ENCODE measurements around the gene NMNAT3. TPM values are rescaled to one million over a fixed set of nuclear protein-coding genes. Genes with fewer than 3 reads are reported as not detected.
"Not testable (repeated sequence)": the region's sequence is repeated elsewhere in the genome, so short reads cannot be mapped to it uniquely, and the experiment has no call there.

NMNAT3 gene
- total RNA-seq, 2 experiments from 2014 or later, result 1.1 to 2.3 TPM

- no peak overlapping the region for H3K4me3 Mint-ChIP-seq
- intact Hi-C loops (cut with micrococcal nuclease), result no loop called here
- H3K4me1 Mint-ChIP-seq (ENCODE audit: low read depth), result no peaks in the 10 kb centered on the region
- H3K36me3 Mint-ChIP-seq, result no peaks in the 10 kb centered on the region
- H3K9me3 Mint-ChIP-seq, result no peaks in the 10 kb centered on the region
- ChIA-PET CTCF (no interaction called here), POLR2A (no interaction called here)
- no peaks in the 10 kb centered on the region for H3K27me3 Mint-ChIP-seq
- no peak overlapping the region for H3K27ac Mint-ChIP-seq
- DNase-seq, result no peak
Observed at GRCh38 chr3:139620438-139620837, 57.3 kb downstream of the NMNAT3 start.

GRCh38 chr3:139619484-139619883, 58.3 kb downstream of the NMNAT3 start:
- CTCF ChIA-PET, result no interaction called here
- no peaks in the 10 kb centered on the region for H3K27me3 Mint-ChIP-seq
- no peaks in the 10 kb centered on the region for H3K4me1 Mint-ChIP-seq (ENCODE audit: low read depth)
- H3K27ac Mint-ChIP-seq, result no peak overlapping the region
- no peaks in the 10 kb centered on the region for H3K36me3 Mint-ChIP-seq
- no peak for DNase-seq
- POLR2A ChIA-PET, result no interaction called here
- intact Hi-C loops (cut with micrococcal nuclease), result no loop called here
- no peak overlapping the region for H3K4me3 Mint-ChIP-seq
- H3K9me3 Mint-ChIP-seq, result no peaks in the 10 kb centered on the region

- DNase-seq, result no peak
- ChIA-PET POLR2A (no interaction called here), CTCF (no interaction called here)
- H3K27ac Mint-ChIP-seq, result no peak overlapping the region
- no peaks in the 10 kb centered on the region for H3K4me1 Mint-ChIP-seq (ENCODE audit: low read depth)
- intact Hi-C loops (cut with micrococcal nuclease), result no loop called here
- H3K36me3 Mint-ChIP-seq, result no peaks in the 10 kb centered on the region
- H3K4me3 Mint-ChIP-seq, result no peak overlapping the region
- H3K9me3 Mint-ChIP-seq, result no peaks in the 10 kb centered on the region
- no peaks in the 10 kb centered on the region for H3K27me3 Mint-ChIP-seq
Observed at GRCh38 chr3:139617672-139618268, 60.0 kb downstream of the NMNAT3 start.

- Mint-ChIP-seq H3K9me3 (no peaks in the 10 kb centered on the region), H3K36me3 (no peaks in the 10 kb centered on the region), H3K27me3 (no peaks in the 10 kb centered on the region), H3K27ac (no peak overlapping the region), H3K4me1 (ENCODE audit: low read depth) (no peaks in the 10 kb centered on the region), H3K4me3 (no peak overlapping the region)
- ChIA-PET CTCF (no interaction called here), POLR2A (no interaction called here)
- intact Hi-C loops (cut with micrococcal nuclease), result no loop called here
- DNase-seq, result no peak
Observed at GRCh38 chr3:139611528-139611927, 66.2 kb downstream of the NMNAT3 start.

GRCh38 chr3:139610886-139611285, 66.9 kb downstream of the NMNAT3 start:
- Mint-ChIP-seq H3K4me3 (no peak overlapping the region), H3K27me3 (no peaks in the 10 kb centered on the region), H3K27ac (no peak overlapping the region), H3K36me3 (no peaks in the 10 kb centered on the region), H3K9me3 (no peaks in the 10 kb centered on the region), H3K4me1 (ENCODE audit: low read depth) (no peaks in the 10 kb centered on the region)
- POLR2A ChIA-PET, result no interaction called here
- intact Hi-C loops (cut with micrococcal nuclease), result no loop called here
- DNase-seq, result no peak
- CTCF ChIA-PET, result no interaction called here

- DNase-seq, result no peak
- Mint-ChIP-seq H3K4me3 (no peak overlapping the region), H3K27ac (no peak overlapping the region), H3K9me3 (no peaks in the 10 kb centered on the region), H3K27me3 (no peaks in the 10 kb centered on the region), H3K4me1 (ENCODE audit: low read depth) (no peaks in the 10 kb centered on the region), H3K36me3 (no peaks in the 10 kb centered on the region)
- ChIA-PET CTCF (no interaction called here), POLR2A (no interaction called here)
- intact Hi-C loops (cut with micrococcal nuclease), result no loop called here
Observed at GRCh38 chr3:139608924-139609323, 68.8 kb downstream of the NMNAT3 start.

GRCh38 chr3:139608108-139608380, 69.7 kb downstream of the NMNAT3 start:
- Mint-ChIP-seq H3K9me3 (no peaks in the 10 kb centered on the region), H3K4me1 (ENCODE audit: low read depth) (no peaks in the 10 kb centered on the region), H3K4me3 (no peak overlapping the region), H3K27me3 (no peaks in the 10 kb centered on the region), H3K27ac (no peak overlapping the region), H3K36me3 (no peaks in the 10 kb centered on the region)
- intact Hi-C loops (cut with micrococcal nuclease), result no loop called here
- POLR2A ChIA-PET, result no interaction called here
- DNase-seq, result no peak
- CTCF ChIA-PET, result no interaction called here

- POLR2A ChIA-PET, result no interaction called here
- H3K36me3 Mint-ChIP-seq, result no peaks in the 10 kb centered on the region
- H3K27ac Mint-ChIP-seq, result no peak overlapping the region
- H3K4me1 Mint-ChIP-seq (ENCODE audit: low read depth), result no peaks in the 10 kb centered on the region
- no peaks in the 10 kb centered on the region for H3K27me3 Mint-ChIP-seq
- intact Hi-C loops (cut with micrococcal nuclease), result no loop called here
- no peak for DNase-seq
- CTCF ChIA-PET, result no interaction called here
- no peaks in the 10 kb centered on the region for H3K9me3 Mint-ChIP-seq
- H3K4me3 Mint-ChIP-seq, result no peak overlapping the region
Observed at GRCh38 chr3:139607257-139608107, 70.3 kb downstream of the NMNAT3 start.

- Mint-ChIP-seq H3K27ac (no peak overlapping the region), H3K27me3 (no peaks in the 10 kb centered on the region), H3K4me3 (no peak overlapping the region), H3K4me1 (ENCODE audit: low read depth) (no peaks in the 10 kb centered on the region), H3K9me3 (no peaks in the 10 kb centered on the region), H3K36me3 (no peaks in the 10 kb centered on the region)
- intact Hi-C loops (cut with micrococcal nuclease), result no loop called here
- ChIA-PET POLR2A (no interaction called here), CTCF (no interaction called here)
- no peak for DNase-seq
Observed at GRCh38 chr3:139602003-139602402, 75.8 kb downstream of the NMNAT3 start.

- Mint-ChIP-seq H3K27ac (no peak overlapping the region), H3K27me3 (no peaks in the 10 kb centered on the region), H3K4me3 (no peak overlapping the region), H3K4me1 (ENCODE audit: low read depth) (no peaks in the 10 kb centered on the region), H3K9me3 (no peaks in the 10 kb centered on the region), H3K36me3 (no peaks in the 10 kb centered on the region)
- no peak for DNase-seq
- intact Hi-C loops (cut with micrococcal nuclease), result no loop called here
- ChIA-PET CTCF (no interaction called here), POLR2A (no interaction called here)
Observed at GRCh38 chr3:139601191-139601961, 76.4 kb downstream of the NMNAT3 start.

GRCh38 chr3:139597947-139598346, 79.8 kb downstream of the NMNAT3 start:
- Mint-ChIP-seq H3K27ac (no peak overlapping the region), H3K4me3 (no peak overlapping the region), H3K36me3 (no peaks in the 10 kb centered on the region), H3K4me1 (ENCODE audit: low read depth) (no peaks in the 10 kb centered on the region), H3K9me3 (peaks cover 1% of the 10 kb centered on the region), H3K27me3 (no peaks in the 10 kb centered on the region)
- CTCF ChIA-PET, result no interaction called here
- intact Hi-C loops (cut with micrococcal nuclease), result no loop called here
- no peak for DNase-seq
- POLR2A ChIA-PET, result no interaction called here

- H3K4me1 Mint-ChIP-seq (ENCODE audit: low read depth); H3K4me3 Mint-ChIP-seq; DNase-seq; H3K9me3 Mint-ChIP-seq; CTCF ChIA-PET; H3K27me3 Mint-ChIP-seq; intact Hi-C loops (cut with micrococcal nuclease); POLR2A ChIA-PET; H3K36me3 Mint-ChIP-seq; H3K27ac Mint-ChIP-seq: not testable (repeated sequence)
Observed at GRCh38 chr3:139591186-139591585, 86.6 kb downstream of the NMNAT3 start.

GRCh38 chr3:139588450-139588849, 89.3 kb downstream of the NMNAT3 start:
- intact Hi-C loops (cut with micrococcal nuclease), result no loop called here
- H3K27ac Mint-ChIP-seq, result no peak overlapping the region
- no peaks in the 10 kb centered on the region for H3K4me1 Mint-ChIP-seq (ENCODE audit: low read depth)
- no peaks in the 10 kb centered on the region for H3K9me3 Mint-ChIP-seq
- DNase-seq, result no peak
- H3K4me3 Mint-ChIP-seq, result no peak overlapping the region
- ChIA-PET POLR2A (no interaction called here), CTCF (no interaction called here)
- H3K36me3 Mint-ChIP-seq, result peaks cover 3% of the 10 kb centered on the region
- no peaks in the 10 kb centered on the region for H3K27me3 Mint-ChIP-seq

Data from activated CD4-positive, alpha-beta memory T cell treated with anti-CD3 and anti-CD28 coated beads for 36 hours (primary cell).